CD4-positive, alpha-beta memory T cell (primary cell): Measurements from ENCODE around the gene KIF26A. TPM values are rescaled to one million over a fixed set of nuclear protein-coding genes. Genes with fewer than 3 reads are reported as not detected.

Experiments used
- CTCF ChIA-PET: fragments of 350-600 bp; sonication (Branson Sonifier 250); formaldehyde crosslinking; loops from one replicate; lab custom pipeline; 2021; ENCODE audit warnings: inconsistent platforms; ENCODE audit not compliant: partially characterized antibody; lab: Charles Lee
- POLR2A ChIA-PET: fragments of 350-600 bp; sonication (Branson Sonifier 250); formaldehyde crosslinking; loops from one replicate; lab custom pipeline; 2021; ENCODE audit not compliant: partially characterized antibody; lab: Charles Lee
- DNase-seq, 5 donors: peaks; one replicate each; pipeline versions ENCODE4 v3.0.0 to v3.0.0-alpha.2; 2020 to 2022; ENCODE audit warnings: mixed read lengths in 1 of 5
- H3K27ac ChIP-seq: one replicate; pipeline ENCODE4 v1.7.0; 2013; ENCODE audit warnings: low read depth, low read length
- H3K27me3 ChIP-seq: 2 replicates; pipeline ENCODE4 v1.7.0; 2013; ENCODE audit warnings: mild to moderate bottlenecking, low read length, moderate library complexity; ENCODE audit not compliant: insufficient read depth
- H3K36me3 ChIP-seq: 2 replicates; pipeline ENCODE4 v1.7.0; 2013; ENCODE audit warnings: mild to moderate bottlenecking, low read length, moderate library complexity; ENCODE audit not compliant: insufficient read depth
- H3K4me1 ChIP-seq: 2 replicates; pipeline ENCODE4 v1.7.0; 2013; ENCODE audit warnings: mild to moderate bottlenecking, low read length, moderate library complexity; ENCODE audit not compliant: insufficient read depth
- H3K4me3 ChIP-seq, 2 donors: one replicate each; pipeline ENCODE4 v1.7.0; 2013; ENCODE audit warnings: low read length in 2 of 2, mild to moderate bottlenecking in 1 of 2
- H3K9me3 ChIP-seq, 2 donors: one replicate each; pipeline ENCODE4 v1.7.0; 2013; ENCODE audit warnings: low read length in 2 of 2, control low read depth in 1 of 2; ENCODE audit not compliant: control insufficient read depth in 1 of 2
- H3K27ac Mint-ChIP-seq, 7 donors: one replicate each; pipeline ENCODE4 v1.8.0; 2020 to 2021; ENCODE audit warnings: mixed read lengths in 7 of 7, mild to moderate bottlenecking in 6 of 7, inconsistent platforms in 3 of 7, moderate library complexity in 3 of 7
- H3K27me3 Mint-ChIP-seq, 2 donors: one replicate each; pipeline ENCODE4 v1.8.0; 2020 to 2021; ENCODE audit warnings: mixed read lengths in 2 of 2
- H3K36me3 Mint-ChIP-seq, 2 donors: one replicate each; pipeline ENCODE4 v1.8.0; 2020 to 2021; ENCODE audit warnings: mixed read lengths in 2 of 2, inconsistent platforms in 1 of 2, mild to moderate bottlenecking in 1 of 2
- H3K4me1 Mint-ChIP-seq, 4 donors: one replicate each; pipeline ENCODE4 v1.8.0; 2020 to 2021; ENCODE audit warnings: mixed read lengths in 4 of 4, mild to moderate bottlenecking in 1 of 4
- H3K4me3 Mint-ChIP-seq, 8 donors: one replicate each; pipeline ENCODE4 v1.8.0; 2020 to 2021; ENCODE audit warnings: mixed read lengths in 8 of 8, mild to moderate bottlenecking in 7 of 8, moderate library complexity in 6 of 8, inconsistent platforms in 3 of 8
- H3K9me3 Mint-ChIP-seq, 8 donors: one replicate each; pipeline ENCODE4 v1.8.0; 2020 to 2021; ENCODE audit warnings: mixed read lengths in 8 of 8, mild to moderate bottlenecking in 5 of 8, inconsistent platforms in 3 of 8, moderate library complexity in 1 of 8
- intact Hi-C: fragments of 100-400 bp; cut with micrococcal nuclease; formaldehyde crosslinking; loops from one replicate; pipeline ENCODE4 v1.15.1; 2023
- polyA plus RNA-seq, 2 donors: library from polyadenylated mRNA; unstranded; fragments of 300-500 nt; fragmentation: Illumina TruSeq; gene quantifications; one replicate each; pipeline ENCODE4 v1.2.3, GENCODE V29; 2021
- total RNA-seq, 2 experiments: library from RNA; stranded (reverse); gene quantifications; one replicate each; pipeline ENCODE4 v1.2.3, GENCODE V29; 2021

KIF26A gene
- total and polyA plus RNA-seq, 4 experiments from 2014 or later: 0.05 to 0.23 (median 0.22) TPM; not detected in 1

GRCh38 chr14:104180561-104181165, 42.3 kb downstream of the KIF26A start:
- H3K27ac Mint-ChIP-seq: no peak overlapping the region
- H3K4me1 ChIP-seq: no peaks in the 10 kb centered on the region
- H3K27me3 Mint-ChIP-seq: no peaks in the 10 kb centered on the region
- H3K4me3 Mint-ChIP-seq: no peak overlapping the region
- POLR2A ChIA-PET: no interaction called here
- no peaks in the 10 kb centered on the region for H3K27me3 ChIP-seq
- CTCF ChIA-PET: no interaction called here
- no peak for DNase-seq
- H3K36me3 ChIP-seq: no peaks in the 10 kb centered on the region
- no peaks in the 10 kb centered on the region for H3K9me3 Mint-ChIP-seq
- H3K27ac ChIP-seq: no peak overlapping the region
- H3K36me3 Mint-ChIP-seq: no peaks in the 10 kb centered on the region
- no peaks in the 10 kb centered on the region for H3K9me3 ChIP-seq
- intact Hi-C loops: no loop called here
- no peaks in the 10 kb centered on the region for H3K4me1 Mint-ChIP-seq
- no peak overlapping the region for H3K4me3 ChIP-seq

- H3K4me1 Mint-ChIP-seq: no peaks in the 10 kb centered on the region
- Histone ChIP-seq H3K27ac (no peak overlapping the region), H3K9me3 (no peaks in the 10 kb centered on the region), H3K4me3 (no peak overlapping the region), H3K36me3 (no peaks in the 10 kb centered on the region), H3K4me1 (no peaks in the 10 kb centered on the region), H3K27me3 (no peaks in the 10 kb centered on the region)
- intact Hi-C loops: no loop called here
- ChIA-PET POLR2A (no interaction called here), CTCF (no interaction called here)
- H3K36me3 Mint-ChIP-seq: no peaks in the 10 kb centered on the region
- DNase-seq: no peak
- H3K27ac Mint-ChIP-seq: no peak overlapping the region
- no peaks in the 10 kb centered on the region for H3K27me3 Mint-ChIP-seq
- H3K4me3 Mint-ChIP-seq: no peak overlapping the region
- H3K9me3 Mint-ChIP-seq: no peaks in the 10 kb centered on the region
These were observed 43.6 kb downstream of the KIF26A start for GRCh38 chr14:104181761-104182530.

GRCh38 chr14:104182857-104183425, 44.6 kb downstream of the KIF26A start:
- Mint-ChIP-seq H3K9me3 (no peaks in the 10 kb centered on the region), H3K27me3 (no peaks in the 10 kb centered on the region), H3K27ac (no peak overlapping the region), H3K36me3 (no peaks in the 10 kb centered on the region), H3K4me1 (no peaks in the 10 kb centered on the region), H3K4me3 (no peak overlapping the region)
- ChIA-PET CTCF (no interaction called here), POLR2A (no interaction called here)
- H3K4me3 ChIP-seq: no peak overlapping the region
- DNase-seq: no peak
- H3K27ac ChIP-seq: no peak overlapping the region
- no peaks in the 10 kb centered on the region for H3K27me3 ChIP-seq
- H3K4me1 ChIP-seq: no peaks in the 10 kb centered on the region
- intact Hi-C loops: no loop called here
- H3K36me3 ChIP-seq: no peaks in the 10 kb centered on the region
- H3K9me3 ChIP-seq: no peaks in the 10 kb centered on the region

- Histone ChIP-seq H3K4me3 (no peak overlapping the region), H3K36me3 (no peaks in the 10 kb centered on the region), H3K9me3 (no peaks in the 10 kb centered on the region), H3K27ac (no peak overlapping the region), H3K27me3 (no peaks in the 10 kb centered on the region), H3K4me1 (no peaks in the 10 kb centered on the region)
- H3K4me3 Mint-ChIP-seq: no peak overlapping the region
- ChIA-PET CTCF (no interaction called here), POLR2A (no interaction called here)
- H3K27me3 Mint-ChIP-seq: no peaks in the 10 kb centered on the region
- no peaks in the 10 kb centered on the region for H3K36me3 Mint-ChIP-seq
- H3K4me1 Mint-ChIP-seq: no peaks in the 10 kb centered on the region
- no peaks in the 10 kb centered on the region for H3K9me3 Mint-ChIP-seq
- intact Hi-C loops: no loop called here
- no peak overlapping the region for H3K27ac Mint-ChIP-seq
- no peak for DNase-seq
These were observed 45.4 kb downstream of the KIF26A start for GRCh38 chr14:104183796-104184195.

GRCh38 chr14:104184506-104184905, 46.1 kb downstream of the KIF26A start:
- Histone ChIP-seq H3K4me1 (no peaks in the 10 kb centered on the region), H3K4me3 (no peak overlapping the region), H3K9me3 (no peaks in the 10 kb centered on the region), H3K36me3 (no peaks in the 10 kb centered on the region), H3K27ac (no peak overlapping the region), H3K27me3 (no peaks in the 10 kb centered on the region)
- intact Hi-C loops: no loop called here
- Mint-ChIP-seq H3K36me3 (no peaks in the 10 kb centered on the region), H3K9me3 (no peaks in the 10 kb centered on the region), H3K27me3 (peaks cover 0 to 3% of the 10 kb centered on the region in 2 donors), H3K27ac (peak overlapping the region in 1 of 7 donors; percentile 42), H3K4me3 (no peak overlapping the region), H3K4me1 (no peaks in the 10 kb centered on the region)
- ChIA-PET CTCF (no interaction called here), POLR2A (no interaction called here)
- no peak for DNase-seq

GRCh38 chr14:104184911-104185499, 46.6 kb downstream of the KIF26A start:
- no peaks in the 10 kb centered on the region for H3K36me3 ChIP-seq
- H3K27me3 ChIP-seq: no peaks in the 10 kb centered on the region
- Mint-ChIP-seq H3K9me3 (no peaks in the 10 kb centered on the region), H3K27ac (no peak overlapping the region), H3K27me3 (peaks cover 0 to 3% of the 10 kb centered on the region in 2 donors), H3K36me3 (no peaks in the 10 kb centered on the region), H3K4me1 (no peaks in the 10 kb centered on the region), H3K4me3 (no peak overlapping the region)
- ChIA-PET POLR2A (no interaction called here), CTCF (no interaction called here)
- no peak overlapping the region for H3K27ac ChIP-seq
- H3K4me1 ChIP-seq: no peaks in the 10 kb centered on the region
- intact Hi-C loops: no loop called here
- no peaks in the 10 kb centered on the region for H3K9me3 ChIP-seq
- no peak overlapping the region for H3K4me3 ChIP-seq
- DNase-seq: no peak

GRCh38 chr14:104185916-104186495, 47.6 kb downstream of the KIF26A start:
- CTCF ChIA-PET: no interaction called here
- intact Hi-C loops: no loop called here
- Histone ChIP-seq H3K4me1 (no peaks in the 10 kb centered on the region), H3K36me3 (no peaks in the 10 kb centered on the region), H3K27ac (no peak overlapping the region), H3K9me3 (no peaks in the 10 kb centered on the region), H3K4me3 (no peak overlapping the region), H3K27me3 (no peaks in the 10 kb centered on the region)
- H3K4me3 Mint-ChIP-seq: no peak overlapping the region
- H3K27me3 Mint-ChIP-seq: peaks cover 0 to 3% of the 10 kb centered on the region in 2 donors
- POLR2A ChIA-PET: no interaction called here
- no peak for DNase-seq
- no peaks in the 10 kb centered on the region for H3K4me1 Mint-ChIP-seq
- no peak overlapping the region for H3K27ac Mint-ChIP-seq
- no peaks in the 10 kb centered on the region for H3K36me3 Mint-ChIP-seq
- no peaks in the 10 kb centered on the region for H3K9me3 Mint-ChIP-seq
